Liver (tissue), 9 donors: ENCODE measurements around the gene CHAT. TPM values are rescaled to one million over a fixed set of nuclear protein-coding genes. Genes with fewer than 3 reads are reported as not detected.

Experiments used
- DNase-seq: peaks from one replicate; pipeline ENCODE4 v3.0.0-alpha.2; 2017; ENCODE audit warnings: low spot score
- H3K27ac ChIP-seq, 2 donors: one replicate each; pipeline ENCODE4 v1.7.0; 2013; ENCODE audit warnings: inconsistent platforms in 2 of 2, low read length in 2 of 2, control low read depth in 1 of 2, low read depth in 1 of 2, mild to moderate bottlenecking in 1 of 2
- H3K27me3 ChIP-seq, 4 donors: one replicate each; pipeline versions ENCODE4 v1.6.1 to v1.7.0; 2013; ENCODE audit warnings: low read length in 3 of 4, inconsistent platforms in 1 of 4, mild to moderate bottlenecking in 1 of 4, moderate library complexity in 1 of 4; ENCODE audit not compliant: control insufficient read depth in 4 of 4, insufficient read depth in 4 of 4
- H3K36me3 ChIP-seq, 4 donors: one replicate each; pipeline versions ENCODE4 v1.6.1 to v1.7.0; 2013; ENCODE audit warnings: low read length in 3 of 4, mild to moderate bottlenecking in 3 of 4, low read depth in 1 of 4, moderate library complexity in 1 of 4; ENCODE audit not compliant: control insufficient read depth in 4 of 4, insufficient read depth in 3 of 4
- H3K4me1 ChIP-seq, 4 donors: one replicate each; pipeline versions ENCODE4 v1.6.1 to v1.7.0; 2013; ENCODE audit warnings: low read length in 3 of 4, mild to moderate bottlenecking in 3 of 4, moderate library complexity in 1 of 4; ENCODE audit not compliant: control insufficient read depth in 4 of 4, insufficient read depth in 4 of 4
- H3K4me3 ChIP-seq, 3 donors: one replicate each; pipeline versions ENCODE4 v1.6.1 to v1.7.0; 2013; ENCODE audit warnings: low read length in 3 of 3, control low read depth in 1 of 3, low read depth in 1 of 3, mild to moderate bottlenecking in 1 of 3
- H3K9ac ChIP-seq, 2 donors: one replicate each; pipeline ENCODE4 v1.7.0; 2013; ENCODE audit warnings: low read length in 2 of 2, mild to moderate bottlenecking in 2 of 2, moderate library complexity in 2 of 2, control low read depth in 1 of 2, low read depth in 1 of 2
- H3K9me3 ChIP-seq, 4 donors: one replicate each; pipeline versions ENCODE4 v1.6.1 to v1.7.0; 2013; ENCODE audit warnings: low read length in 3 of 4; ENCODE audit not compliant: control insufficient read depth in 4 of 4
- CTCF ChIP-seq: fragments of 150-350 bp; IDR thresholded peaks from 2 replicates; pipeline ENCODE4 v1.5.1; 2017; ENCODE audit warnings: improper control_type of control experiment, low read depth, low read length; ENCODE audit not compliant: missing input control
- FOXA1 ChIP-seq: IDR thresholded peaks from 2 replicates; pipeline ENCODE4 v1.6.1; 2016; ENCODE audit warnings: antibody characterized with exemption
- FOXA2 ChIP-seq: IDR thresholded peaks from 2 replicates; pipeline ENCODE4 v1.6.1; 2016; ENCODE audit warnings: antibody characterized with exemption
- GABPA ChIP-seq, 2 donors: IDR thresholded peaks in 1 of 2; conservative IDR thresholded peaks in 1 of 2; 2 replicates each; pipeline ENCODE4 v1.6.1; 2016; ENCODE audit warnings: antibody characterized with exemption in 2 of 2, mild to moderate bottlenecking in 1 of 2, moderate library complexity in 1 of 2
- HNF4A ChIP-seq, 2 donors: conservative IDR thresholded peaks; 2 replicates each; pipeline ENCODE4 v1.6.1; 2016; ENCODE audit warnings: antibody characterized with exemption in 2 of 2, mild to moderate bottlenecking in 2 of 2
- HNF4G ChIP-seq: IDR thresholded peaks from 2 replicates; pipeline ENCODE4 v1.6.1; 2016; ENCODE audit warnings: antibody characterized with exemption
- NR2F2 ChIP-seq: IDR thresholded peaks from 2 replicates; pipeline ENCODE4 v1.6.1; 2016; ENCODE audit warnings: antibody characterized with exemption
- REST ChIP-seq: IDR thresholded peaks from 2 replicates; pipeline ENCODE4 v1.6.1; 2016; ENCODE audit warnings: antibody characterized with exemption, mild to moderate bottlenecking
- RXRA ChIP-seq, 2 donors: IDR thresholded peaks; 2 replicates each; pipeline ENCODE4 v1.6.1; 2017 to 2018; ENCODE audit warnings: antibody characterized with exemption in 2 of 2, mild to moderate bottlenecking in 1 of 2
- SP1 ChIP-seq: IDR thresholded peaks from 2 replicates; pipeline ENCODE4 v1.6.1; 2018; ENCODE audit warnings: antibody characterized with exemption, mild to moderate bottlenecking
- TAF1 ChIP-seq: conservative IDR thresholded peaks from 2 replicates; pipeline ENCODE4 v1.6.1; 2016; ENCODE audit warnings: antibody characterized with exemption, mild to moderate bottlenecking
- WGBS: extraction: QIAGEN DNeasy Blood & Tissue Kit; methylation state at CpG from one replicate; pipeline ENCODE4 v1.1.7; 2013; 5-methylcytosine and 5-hydroxymethylcytosine counted together
- polyA plus RNA-seq, 2 donors: library from polyadenylated mRNA; stranded (reverse) in 1 of 2; unstranded in 1 of 2; fragments of 200-250 nt in 1 of 2; fragments of >200 nt in 1 of 2; fragmentation: Nextera tagmentation in 1 of 2; extraction: Ambion mirVana in 1 of 2; gene quantifications; one replicate each; pipeline versions ENCODE4 v1.2.1 to v1.2.3, GENCODE V29; 2013 to 2015
- total RNA-seq, 2 donors: library from RNA; depleted of rRNA; stranded (reverse); fragments of >200 nt; gene quantifications; one replicate each; pipeline ENCODE4 v1.2.3, GENCODE V29; 2014
- TF ChIP-seq, protein P1 (sequence below): IDR thresholded peaks from 2 replicates; pipeline ENCODE4 v1.6.1; 2016; ENCODE audit warnings: antibody characterized with exemption
- TF ChIP-seq, protein P2 (sequence below): IDR thresholded peaks from 2 replicates; pipeline ENCODE4 v1.6.1; 2016; ENCODE audit warnings: antibody characterized with exemption
- donor health status: healthy.
- donor health status: healthy.
- donor health status: healthy.
- donor health status: healthy.
- donor health status: healthy.

The CHAT gene
- total and polyA plus RNA-seq, 4 donors, result not detected

DNA sequence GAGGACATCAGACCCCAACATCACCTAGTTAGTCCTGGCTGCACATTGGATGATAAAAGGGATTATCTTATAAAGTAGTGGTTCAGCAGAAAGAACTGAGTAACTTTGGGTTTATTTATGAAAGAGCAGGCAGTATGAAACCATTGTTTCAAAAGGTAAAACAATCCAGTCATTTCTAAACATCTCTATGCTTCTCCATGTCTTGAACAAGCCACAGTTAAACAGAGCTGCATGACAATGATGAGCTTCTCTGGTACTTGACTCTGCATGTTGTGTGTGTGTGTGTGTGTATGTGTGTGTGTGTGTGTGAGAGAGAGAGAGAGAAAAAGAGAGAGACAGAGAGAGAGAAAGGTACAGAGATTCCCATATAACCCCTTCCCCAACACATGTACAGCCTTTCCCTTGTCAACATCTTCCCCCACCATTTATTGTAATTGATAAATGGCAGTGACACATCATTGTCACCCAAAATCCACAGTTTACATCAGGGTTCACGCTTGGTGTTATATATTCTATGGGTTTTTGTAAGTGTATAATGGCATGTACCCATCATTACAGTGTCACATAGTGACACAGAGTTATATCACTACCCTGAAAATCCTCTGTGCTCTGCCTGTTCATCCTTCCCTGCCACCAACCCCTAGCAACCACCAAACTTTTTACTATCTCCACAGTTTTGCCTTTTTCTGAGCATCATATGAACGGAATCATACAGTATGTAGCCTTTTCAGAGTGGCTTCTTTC is 36.5 kb upstream of the CHAT start:
- Histone ChIP-seq H3K4me3 (no peak overlapping the region), H3K9ac (no peak overlapping the region), H3K27ac (no peak overlapping the region), H3K36me3 (no peaks in the 10 kb centered on the region), H3K9me3 (no peaks in the 10 kb centered on the region), H3K4me1 (no peaks in the 10 kb centered on the region), H3K27me3 (no peaks in the 10 kb centered on the region)
- DNase-seq, result no peak
- 68% methylated on average over 2 of the region's 2 CpGs for WGBS
- TF ChIP-seq, protein P1, sequence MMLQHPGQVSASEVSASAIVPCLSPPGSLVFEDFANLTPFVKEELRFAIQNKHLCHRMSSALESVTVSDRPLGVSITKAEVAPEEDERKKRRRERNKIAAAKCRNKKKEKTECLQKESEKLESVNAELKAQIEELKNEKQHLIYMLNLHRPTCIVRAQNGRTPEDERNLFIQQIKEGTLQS, result no peak
- TF ChIP-seq, protein P2, sequence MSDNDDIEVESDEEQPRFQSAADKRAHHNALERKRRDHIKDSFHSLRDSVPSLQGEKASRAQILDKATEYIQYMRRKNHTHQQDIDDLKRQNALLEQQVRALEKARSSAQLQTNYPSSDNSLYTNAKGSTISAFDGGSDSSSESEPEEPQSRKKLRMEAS, result no peak
- no peak for TF ChIP-seq RXRA (IDR thresholded peaks at IDR 0.05)
- no peak for TF ChIP-seq TAF1
- TF ChIP-seq REST, result no peak
- no peak for TF ChIP-seq FOXA1

DNA sequence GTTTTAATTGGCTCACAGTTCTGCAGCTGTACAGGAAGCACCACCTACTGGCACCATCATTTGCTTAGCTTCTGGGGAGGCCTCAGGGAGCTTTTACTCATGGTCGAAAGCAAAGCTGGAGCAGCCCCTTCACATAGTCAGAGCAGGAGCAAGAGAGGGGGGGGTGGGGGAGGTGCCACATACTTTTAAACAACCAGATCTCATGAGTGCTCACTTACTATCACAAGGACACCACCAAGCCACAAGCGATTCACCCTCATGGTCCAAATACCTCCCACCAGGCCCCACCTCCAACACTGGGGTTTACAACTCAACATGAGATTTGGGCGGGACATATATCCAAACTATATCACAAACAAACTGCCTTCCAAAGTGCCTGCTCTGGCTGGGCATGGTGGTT is 35.4 kb upstream of the CHAT start:
- Histone ChIP-seq H3K9ac (no peak overlapping the region), H3K36me3 (no peaks in the 10 kb centered on the region), H3K4me1 (no peaks in the 10 kb centered on the region), H3K27ac (no peak overlapping the region), H3K4me3 (no peak overlapping the region), H3K27me3 (no peaks in the 10 kb centered on the region), H3K9me3 (no peaks in the 10 kb centered on the region)
- TF ChIP-seq FOXA2 (no peak), GABPA (IDR thresholded peaks at IDR 0.05 in 1 of 2, conservative IDR thresholded peaks at IDR 0.05 in 1 of 2) (no peak), HNF4G (no peak), SP1 (no peak), TAF1 (no peak), CTCF (no peak), HNF4A (conservative IDR thresholded peaks at IDR 0.05) (no peak), NR2F2 (no peak)
- TF ChIP-seq, protein P1, result no peak
- no peak for DNase-seq
- WGBS, result 91% methylated on average over 3 of the region's 3 CpGs
